GM12873 (cell line): ENCODE data around the gene UGT1A1.

Experiments
- CTCF ChIP-seq: IDR thresholded peaks from 2 replicates; pipeline ENCODE4 v1.5.1; 2012; ENCODE audit warnings: low read depth, mild to moderate bottlenecking, moderate library complexity, low read length, control low read depth; ENCODE audit not compliant: insufficient read depth; ENCODE audit errors: missing control alignments

Gene UGT1A1

GRCh38 chr2:233796254-233796653 lies 36.2 kb downstream of the UGT1A1 start:
- TF ChIP-seq CTCF = no peak

GRCh38 chr2:233798335-233799086 lies 38.4 kb downstream of the UGT1A1 start:
- TF ChIP-seq CTCF = no peak

GRCh38 chr2:233799087-233799665 lies 39.1 kb downstream of the UGT1A1 start:
- TF ChIP-seq CTCF = no peak

GRCh38 chr2:233799716-233800115 lies 39.6 kb downstream of the UGT1A1 start:
- TF ChIP-seq CTCF = no peak

- TF ChIP-seq CTCF = peak; percentile 9
These were observed 40.1 kb downstream of the UGT1A1 start for GRCh38 chr2:233800208-233800607.

GRCh38 chr2:233801357-233802131 lies 41.5 kb downstream of the UGT1A1 start:
- no peak for TF ChIP-seq CTCF
